WTC11 (cell line): ENCODE results near the gene PPP1R2C. TPM values are rescaled to one million over a fixed set of nuclear protein-coding genes. Genes with fewer than 3 reads are reported as not detected.

Experiments used
- ATAC-seq: fragments of 200-7000 bp; cut with Tn5 transposase; 2 replicates; pipeline ENCODE4 v1.10.0; 2021; ENCODE audit warnings: mild to moderate bottlenecking, moderate library complexity
- CTCF ChIA-PET: fragments of 300-600 bp; sonication (Branson Sonifier 250); formaldehyde crosslinking; loops from one replicate; lab custom pipeline; 2021; ENCODE audit warnings: antibody characterized with exemption; lab: Charles Lee
- POLR2A ChIA-PET: fragments of 350-600 bp; sonication (Branson Sonifier 250); formaldehyde crosslinking; loops from one replicate; lab custom pipeline; 2021; ENCODE audit warnings: antibody characterized with exemption; lab: Charles Lee
- DNase-seq: peaks from one replicate; pipeline ENCODE4 v3.0.0; 2021; ENCODE audit warnings: low spot score
- H3K27ac Mint-ChIP-seq: 2 replicates; pipeline ENCODE4 v1.8.0; 2021; ENCODE audit warnings: mixed read lengths
- H3K27me3 Mint-ChIP-seq: 2 replicates; pipeline ENCODE4 v1.8.0; 2021; ENCODE audit warnings: low read depth, mild to moderate bottlenecking, moderate library complexity, mixed read lengths
- H3K36me3 Mint-ChIP-seq: 2 replicates; pipeline ENCODE4 v1.8.0; 2021; ENCODE audit warnings: mixed read lengths
- H3K4me1 Mint-ChIP-seq: 2 replicates; pipeline ENCODE4 v1.8.0; 2022; ENCODE audit warnings: mixed read lengths
- H3K4me3 Mint-ChIP-seq: 2 replicates; pipeline ENCODE4 v1.8.0; 2021; ENCODE audit warnings: mild to moderate bottlenecking, moderate library complexity, mixed read lengths
- H3K9me3 Mint-ChIP-seq: 2 replicates; pipeline ENCODE4 v1.8.0; 2021; ENCODE audit warnings: mixed read lengths
- CREB1 ChIP-seq: sonication (generic); formaldehyde crosslinking; IDR thresholded peaks from 2 replicates; pipeline ENCODE4 v1.8.0; 2023; ENCODE audit warnings: mild to moderate bottlenecking, missing genetic modification reagents
- E2F4 ChIP-seq: sonication (generic); formaldehyde crosslinking; IDR thresholded peaks from 2 replicates; pipeline ENCODE4 v1.8.1; 2022; ENCODE audit warnings: low read depth, mild to moderate bottlenecking, moderate library complexity, missing genetic modification reagents, borderline replicate concordance
- EMX1 ChIP-seq: fragments of 250-450 bp; sonication (Bioruptor Pico); IDR thresholded peaks from 2 replicates; pipeline ENCODE4 v1.8.0; 2021; ENCODE audit warnings: mild to moderate bottlenecking
- FOXP1 ChIP-seq: sonication (generic); formaldehyde crosslinking; IDR thresholded peaks from 2 replicates; pipeline ENCODE4 v1.8.0; 2022; ENCODE audit warnings: missing genetic modification reagents, mild to moderate bottlenecking, moderate library complexity, borderline replicate concordance
- GABPB1 ChIP-seq: sonication (generic); formaldehyde crosslinking; IDR thresholded peaks from 2 replicates; pipeline ENCODE4 v1.8.1; 2023; ENCODE audit warnings: mild to moderate bottlenecking, missing genetic modification reagents
- HMGXB4 ChIP-seq: sonication (generic); formaldehyde crosslinking; IDR thresholded peaks from 2 replicates; pipeline ENCODE4 v1.8.1; 2023; ENCODE audit warnings: mild to moderate bottlenecking, moderate library complexity, missing genetic modification reagents
- JAZF1 ChIP-seq: fragments of 250-450 bp; sonication (Bioruptor Pico); IDR thresholded peaks from 2 replicates; pipeline ENCODE4 v1.9.0; 2021; ENCODE audit warnings: moderate library complexity, mild to moderate bottlenecking, inconsistent platforms
- KAT7 ChIP-seq: sonication (generic); formaldehyde crosslinking; IDR thresholded peaks from 2 replicates; pipeline ENCODE4 v1.8.1; 2023; ENCODE audit warnings: missing genetic modification reagents, mild to moderate bottlenecking, borderline replicate concordance
- NR2C2 ChIP-seq: sonication (generic); formaldehyde crosslinking; IDR thresholded peaks from 2 replicates; pipeline ENCODE4 v1.8.0; 2022; ENCODE audit warnings: mild to moderate bottlenecking, missing genetic modification reagents
- OVOL2 ChIP-seq: fragments of 250-450 bp; sonication (Bioruptor Pico); IDR thresholded peaks from 2 replicates; pipeline ENCODE4 v1.9.0; 2021; ENCODE audit warnings: mild to moderate bottlenecking, borderline replicate concordance
- SMAD3 ChIP-seq: sonication (generic); formaldehyde crosslinking; IDR thresholded peaks from 2 replicates; pipeline ENCODE4 v1.8.0; 2022; ENCODE audit warnings: missing genetic modification reagents, mild to moderate bottlenecking, borderline replicate concordance
- SP1 ChIP-seq: sonication (generic); formaldehyde crosslinking; conservative IDR thresholded peaks from 2 replicates; pipeline ENCODE4 v1.8.1; 2022; ENCODE audit warnings: missing genetic modification reagents
- STAT6 ChIP-seq: sonication (generic); formaldehyde crosslinking; conservative IDR thresholded peaks from 2 replicates; pipeline ENCODE4 v1.8.1; 2023; ENCODE audit warnings: mild to moderate bottlenecking, low read depth, missing genetic modification reagents, moderate library complexity
- TEAD1 ChIP-seq: sonication (generic); formaldehyde crosslinking; IDR thresholded peaks from 2 replicates; pipeline ENCODE4 v1.8.0; 2022; ENCODE audit warnings: mild to moderate bottlenecking, missing genetic modification reagents
- USF1 ChIP-seq: sonication (generic); formaldehyde crosslinking; IDR thresholded peaks from 2 replicates; pipeline ENCODE4 v1.8.0; 2022; ENCODE audit warnings: mild to moderate bottlenecking, missing genetic modification reagents
- ZBTB43 ChIP-seq: sonication (generic); formaldehyde crosslinking; IDR thresholded peaks from 2 replicates; pipeline ENCODE4 v1.8.1; 2023; ENCODE audit warnings: mild to moderate bottlenecking, missing genetic modification reagents
- ZNF138 ChIP-seq: sonication (generic); formaldehyde crosslinking; conservative IDR thresholded peaks from 2 replicates; pipeline ENCODE4 v1.8.1; 2022; ENCODE audit warnings: mild to moderate bottlenecking, moderate library complexity, missing genetic modification reagents
- ZNF263 ChIP-seq: sonication (generic); formaldehyde crosslinking; IDR thresholded peaks from 2 replicates; pipeline ENCODE4 v1.8.1; 2022; ENCODE audit warnings: low read depth, mild to moderate bottlenecking, moderate library complexity, missing genetic modification reagents
- ZNF281 ChIP-seq: sonication (generic); formaldehyde crosslinking; IDR thresholded peaks from 2 replicates; pipeline ENCODE4 v1.8.0; 2023; ENCODE audit warnings: mild to moderate bottlenecking, missing genetic modification reagents
- ZNF425 ChIP-seq: fragments of 250-450 bp; sonication (Bioruptor Pico); conservative IDR thresholded peaks from 2 replicates; pipeline ENCODE4 v1.9.0; 2021; ENCODE audit warnings: mild to moderate bottlenecking
- total RNA-seq: library from RNA; stranded (reverse); gene quantifications from 3 replicates; pipeline ENCODE4 v1.2.3, GENCODE V29; 2021

PPP1R2C gene
- total RNA-seq, 1 experiment from 2014 or later = not detected

- DNase-seq = no peak
- H3K4me1 Mint-ChIP-seq = peaks cover 11% of the 10 kb centered on the region
- H3K27me3 Mint-ChIP-seq = no peaks in the 10 kb centered on the region; the same call in 1 of the 2 replicates
- no peak for ATAC-seq
- H3K36me3 Mint-ChIP-seq = peaks cover 30% of the 10 kb centered on the region
- no peak overlapping the region for H3K4me3 Mint-ChIP-seq
- no peak for TF ChIP-seq EMX1 (CRISPR knock-in tag)
- TF ChIP-seq ZNF281 (CRISPR knock-in tag) = no peak
- TF ChIP-seq GABPB1 = no peak
- TF ChIP-seq FOXP1 = no peak
- TF ChIP-seq KAT7 (CRISPR knock-in tag) = no peak
- no peak for TF ChIP-seq USF1 (CRISPR knock-in tag)
- H3K9me3 Mint-ChIP-seq = peaks cover 13% of the 10 kb centered on the region
- no peak overlapping the region for H3K27ac Mint-ChIP-seq
- CTCF ChIA-PET = no interaction called here
- POLR2A ChIA-PET = no interaction called here
These were observed 19.8 kb upstream of the PPP1R2C start for GRCh38 chrX:42797651-42798269.

GRCh38 chrX:42783451-42783850 lies 5.5 kb upstream of the PPP1R2C start:
- DNase-seq (no peak), ATAC-seq (no peak)
- H3K4me1 Mint-ChIP-seq = peaks cover 3% of the 10 kb centered on the region; the same call in 1 of the 2 replicates

More at GRCh38 chrX:42783451-42783850, 5.5 kb upstream of the PPP1R2C start:
- Mint-ChIP-seq H3K36me3 (peaks cover 20% of the 10 kb centered on the region), H3K27ac (no peak overlapping the region), H3K4me3 (no peak overlapping the region), H3K9me3 (peaks cover 31% of the 10 kb centered on the region), H3K27me3 (no peaks in the 10 kb centered on the region; the same call in 1 of the 2 replicates)
- POLR2A ChIA-PET = no interaction called here
- CTCF ChIA-PET = no interaction called here
- TF ChIP-seq OVOL2 (no peak), STAT6 (CRISPR knock-in tag) (no peak), ZNF263 (CRISPR knock-in tag) (no peak), EMX1 (CRISPR knock-in tag) (no peak), GABPB1 (no peak), ZNF425 (no peak), CREB1 (CRISPR knock-in tag) (no peak), TEAD1 (CRISPR knock-in tag) (no peak), ZNF138 (CRISPR knock-in tag) (no peak), NR2C2 (CRISPR knock-in tag) (no peak), E2F4 (CRISPR knock-in tag) (no peak), ZBTB43 (no peak), JAZF1 (no peak), HMGXB4 (no peak), SMAD3 (CRISPR knock-in tag) (no peak), SP1 (no peak)
